ENCODE data around the gene BAIAP2L1. TPM values are rescaled to one million over a fixed set of nuclear protein-coding genes. Genes with fewer than 3 reads are reported as not detected.

Gene BAIAP2L1
- total and polyA plus RNA-seq, 2 of the 8 experiments (the other 6 are each of a cell fraction or from before 2014, with no cell fraction given), result 19.2 to 42.9 TPM

DNA sequence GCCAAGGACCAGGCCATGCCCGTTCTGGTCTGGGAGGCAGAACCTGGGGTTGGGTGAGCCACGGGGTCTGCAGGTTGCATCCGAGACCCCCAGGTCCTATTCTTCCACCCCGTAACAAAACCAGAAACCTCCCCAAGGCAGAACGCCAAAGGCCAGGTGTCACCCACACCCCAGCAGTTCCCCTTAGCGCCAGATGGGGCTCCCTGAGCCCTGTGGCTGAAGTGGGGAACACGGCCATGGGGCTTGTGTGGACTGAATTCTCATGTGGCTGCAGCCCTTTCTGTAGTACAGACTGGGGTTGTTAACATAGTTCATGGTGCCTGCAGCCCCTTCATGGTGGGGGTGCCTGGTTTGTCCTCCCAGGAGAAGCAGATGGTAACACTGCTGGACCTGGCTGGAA, 109.2 kb downstream of the BAIAP2L1 start:
- DNase-seq (ENCODE audit: low read depth in 1 of 2, low spot score in 2 of 2), result no peak
- Histone ChIP-seq H4K20me1 (replicated peaks in 1 of 2; ENCODE audit: control insufficient read depth in 1 of 2, insufficient read depth in 2 of 2, low read length in 2 of 2) (peaks cover 27 to 33% of the 10 kb centered on the region in 2 experiments), H3K79me2 (ENCODE audit: control insufficient read depth in 1 of 2, insufficient read depth in 2 of 2, low read length in 2 of 2) (peaks cover 0 to 20% of the 10 kb centered on the region in 2 experiments; a peak in 2 of 4 replicates)

More for the DNA sequence above, 109.2 kb downstream of the BAIAP2L1 start:
- TF ChIP-seq EP300 (IDR thresholded peaks at IDR 0.05; ENCODE audit: borderline replicate concordance in 1 of 2, low read depth in 2 of 2, low read length in 2 of 2), result no peak
- TF ChIP-seq, protein P1, sequence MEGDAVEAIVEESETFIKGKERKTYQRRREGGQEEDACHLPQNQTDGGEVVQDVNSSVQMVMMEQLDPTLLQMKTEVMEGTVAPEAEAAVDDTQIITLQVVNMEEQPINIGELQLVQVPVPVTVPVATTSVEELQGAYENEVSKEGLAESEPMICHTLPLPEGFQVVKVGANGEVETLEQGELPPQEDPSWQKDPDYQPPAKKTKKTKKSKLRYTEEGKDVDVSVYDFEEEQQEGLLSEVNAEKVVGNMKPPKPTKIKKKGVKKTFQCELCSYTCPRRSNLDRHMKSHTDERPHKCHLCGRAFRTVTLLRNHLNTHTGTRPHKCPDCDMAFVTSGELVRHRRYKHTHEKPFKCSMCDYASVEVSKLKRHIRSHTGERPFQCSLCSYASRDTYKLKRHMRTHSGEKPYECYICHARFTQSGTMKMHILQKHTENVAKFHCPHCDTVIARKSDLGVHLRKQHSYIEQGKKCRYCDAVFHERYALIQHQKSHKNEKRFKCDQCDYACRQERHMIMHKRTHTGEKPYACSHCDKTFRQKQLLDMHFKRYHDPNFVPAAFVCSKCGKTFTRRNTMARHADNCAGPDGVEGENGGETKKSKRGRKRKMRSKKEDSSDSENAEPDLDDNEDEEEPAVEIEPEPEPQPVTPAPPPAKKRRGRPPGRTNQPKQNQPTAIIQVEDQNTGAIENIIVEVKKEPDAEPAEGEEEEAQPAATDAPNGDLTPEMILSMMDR (IDR thresholded peaks at IDR 0.05; ENCODE audit: control extremely low read depth in 1 of 3, insufficient read depth in 1 of 3, low read depth in 1 of 3, low read length in 3 of 3), result peak in 2 of 3 experiments; percentile 50 to 58; a peak in 3 of 4 replicates
- peak; percentile 23 to 34; a peak in 2 of 4 replicates for TF ChIP-seq RAD21 (IDR thresholded peaks at IDR 0.05 in 1 of 2, conservative IDR thresholded peaks at IDR 0.05 in 1 of 2; ENCODE audit: low read depth in 2 of 2, low read length in 2 of 2)
- no peak overlapping the region for H3K23ac ChIP-seq (ENCODE audit: insufficient read length)
- no peak overlapping the region for H2BK12ac ChIP-seq (ENCODE audit: low read depth, low read length)
- H3K9ac ChIP-seq (replicated peaks in 1 of 4; ENCODE audit: extremely low read depth in 1 of 4, low read depth in 3 of 4, low read length in 3 of 4), result no peak overlapping the region
- no peak overlapping the region for H4K5ac ChIP-seq (ENCODE audit: insufficient read length, low read depth, low read length)
- no peak for FAIRE-seq
- H3K56ac ChIP-seq (replicated peaks; ENCODE audit: insufficient read length, low read depth, low read length), result no peak overlapping the region
- ChIA-PET CTCF (ENCODE audit: partially characterized antibody) (interaction anchor here (0.5 to 0.7 kb wide), 2 partner anchors 130 to 238 kb away, joined by 4 to 5 read pairs; no protein-coding TSS in a partner anchor), POLR2A (ENCODE audit: partially characterized antibody) (interaction anchor here (1.3 kb wide), 1 partner anchor 9 kb away, joined by 3 read pairs; no protein-coding TSS in a partner anchor)
- H2BK15ac ChIP-seq (ENCODE audit: low read length), result no peak overlapping the region
- no peak overlapping the region for H4K91ac ChIP-seq (replicated peaks; ENCODE audit: insufficient read length, low read length)
- no peak overlapping the region for H3K18ac ChIP-seq (ENCODE audit: extremely low read depth, low read length)
- no peak overlapping the region for H3K4me2 ChIP-seq (ENCODE audit: insufficient read depth in 1 of 2, low read depth in 2 of 2, low read length in 2 of 2)
- no peak overlapping the region for H2BK5ac ChIP-seq (ENCODE audit: low read depth, low read length)
- no peak overlapping the region for H2BK120ac ChIP-seq (replicated peaks; ENCODE audit: low read depth, low read length)
- no peaks in the 10 kb centered on the region for H3K9me3 ChIP-seq (ENCODE audit: insufficient read depth in 2 of 2, low read depth in 1 of 2, low read length in 1 of 2)
- H3K4me1 ChIP-seq (replicated peaks in 1 of 4; ENCODE audit: control insufficient read depth in 3 of 4, insufficient read depth in 4 of 4, low read length in 3 of 4), result peaks cover 0 to 21% (median 9%) of the 10 kb centered on the region in 4 experiments; a peak in 6 of 7 replicates
- H2BK20ac ChIP-seq (ENCODE audit: low read length), result no peak overlapping the region
- H2AK5ac ChIP-seq (ENCODE audit: low read depth, low read length), result no peak overlapping the region
- H3K4me3 ChIP-seq (ENCODE audit: extremely low read depth in 1 of 4, insufficient read depth in 2 of 4, low read depth in 3 of 4, low read length in 4 of 4), result no peak overlapping the region
- no peak overlapping the region for H3K14ac ChIP-seq (ENCODE audit: insufficient read length)
- H3K36me3 ChIP-seq (ENCODE audit: control insufficient read depth in 2 of 4, insufficient read depth in 4 of 4, low read length in 3 of 4), result peaks cover 7 to 20% (median 12%) of the 10 kb centered on the region in 4 experiments; a peak in 7 of 8 replicates
- H2AFZ ChIP-seq (ENCODE audit: low read length), result no peak overlapping the region
- 84% methylated on average over 7 of the region's 7 CpGs; no CpG with 5 or more reads in 1 of the 2 experiments for WGBS, 2 experiments (ENCODE audit: extremely low coverage in 1 of 2, insufficient coverage in 1 of 2, insufficient read length in 1 of 2, insufficient replicate concordance in 2 of 2, low coverage in 1 of 2, low lambda C conversion rate in 2 of 2, missing lambda C conversion rate in 1 of 2)
- no peak overlapping the region for H3K27ac ChIP-seq (ENCODE audit: low read depth, low read length)
- H3K79me1 ChIP-seq (ENCODE audit: low read depth, low read length), result peaks cover 7% of the 10 kb centered on the region
- no peaks in the 10 kb centered on the region for H3K23me2 ChIP-seq (ENCODE audit: low read depth, low read length)
- no peaks in the 10 kb centered on the region for H3K27me3 ChIP-seq (replicated peaks in 1 of 4; ENCODE audit: control insufficient read depth in 3 of 4, extremely low read depth in 1 of 4, insufficient read depth in 3 of 4, low read length in 3 of 4)
- H3K4ac ChIP-seq (replicated peaks; ENCODE audit: insufficient read length, low read depth, low read length), result no peak overlapping the region
- H4K8ac ChIP-seq (ENCODE audit: extremely low read depth, insufficient read depth, low read length), result peak overlapping the region; percentile 12
